ENCODE results near the gene EEFSEC.

GRCh38 chr3:128412180-128413002, 259.1 kb downstream of the EEFSEC start:
- no peak for TF ChIP-seq CTCF (IDR thresholded peaks at IDR 0.05)
- TF ChIP-seq POLR2A (IDR thresholded peaks at IDR 0.05) = no peak
